ENCODE data around the gene NLN. TPM values are rescaled to one million over a fixed set of nuclear protein-coding genes. Genes with fewer than 3 reads are reported as not detected.
"Not testable (repeated sequence)": the region's sequence is repeated elsewhere in the genome, so short reads cannot be mapped to it uniquely, and the experiment has no call there.

NLN gene
- total RNA-seq, 4 donors from 2014 or later, result 8.7 to 11.9 (median 9.1) TPM

DNA sequence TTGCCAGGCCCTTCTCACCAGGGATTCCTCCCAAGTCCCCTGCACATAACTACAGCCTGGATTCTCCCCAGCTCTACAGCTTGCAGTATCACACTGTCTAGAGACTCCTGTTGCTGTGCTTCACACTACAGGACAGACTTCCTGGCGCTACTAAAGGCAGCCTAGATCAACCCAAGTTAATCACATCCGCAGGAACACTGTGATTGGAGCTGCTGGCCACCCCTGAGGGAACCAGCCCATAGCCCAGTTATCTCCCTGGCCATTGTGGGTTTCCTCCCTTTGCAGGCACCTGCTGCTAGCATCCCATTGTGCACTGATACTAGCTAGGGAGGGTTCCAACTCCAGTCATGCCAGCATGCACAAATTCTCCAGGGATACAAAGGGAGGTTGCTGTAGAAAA, 53.5 kb downstream of the NLN start:
- H3K4me1 ChIP-seq, result no peaks in the 10 kb centered on the region
- H3K27me3 ChIP-seq, result no peaks in the 10 kb centered on the region
- WGBS, result 93% methylated on average over 2 of the region's 2 CpGs
- peaks cover 0 to 16% (median 5%) of the 10 kb centered on the region in 4 donors for H3K36me3 ChIP-seq
- H3K27ac ChIP-seq (replicated peaks in 1 of 4), result no peak overlapping the region
- no peaks in the 10 kb centered on the region for H3K9me3 ChIP-seq
- H3K4me3 ChIP-seq, result no peak overlapping the region
- no peak for DNase-seq (ENCODE audit: extremely low spot score)
- TF ChIP-seq, protein P1, sequence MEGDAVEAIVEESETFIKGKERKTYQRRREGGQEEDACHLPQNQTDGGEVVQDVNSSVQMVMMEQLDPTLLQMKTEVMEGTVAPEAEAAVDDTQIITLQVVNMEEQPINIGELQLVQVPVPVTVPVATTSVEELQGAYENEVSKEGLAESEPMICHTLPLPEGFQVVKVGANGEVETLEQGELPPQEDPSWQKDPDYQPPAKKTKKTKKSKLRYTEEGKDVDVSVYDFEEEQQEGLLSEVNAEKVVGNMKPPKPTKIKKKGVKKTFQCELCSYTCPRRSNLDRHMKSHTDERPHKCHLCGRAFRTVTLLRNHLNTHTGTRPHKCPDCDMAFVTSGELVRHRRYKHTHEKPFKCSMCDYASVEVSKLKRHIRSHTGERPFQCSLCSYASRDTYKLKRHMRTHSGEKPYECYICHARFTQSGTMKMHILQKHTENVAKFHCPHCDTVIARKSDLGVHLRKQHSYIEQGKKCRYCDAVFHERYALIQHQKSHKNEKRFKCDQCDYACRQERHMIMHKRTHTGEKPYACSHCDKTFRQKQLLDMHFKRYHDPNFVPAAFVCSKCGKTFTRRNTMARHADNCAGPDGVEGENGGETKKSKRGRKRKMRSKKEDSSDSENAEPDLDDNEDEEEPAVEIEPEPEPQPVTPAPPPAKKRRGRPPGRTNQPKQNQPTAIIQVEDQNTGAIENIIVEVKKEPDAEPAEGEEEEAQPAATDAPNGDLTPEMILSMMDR (IDR thresholded peaks at IDR 0.05), result no peak
- TF ChIP-seq POLR2AphosphoS5 (IDR thresholded peaks at IDR 0.05) (no peak), EP300 (IDR thresholded peaks at IDR 0.05) (no peak), POLR2A (IDR thresholded peaks at IDR 0.05; ENCODE audit: low read depth) (no peak)
- intact Hi-C loops (cut with DNase I), result no loop called here

GRCh38 chr5:65776441-65777141, 54.6 kb downstream of the NLN start:
- no peak for DNase-seq (ENCODE audit: extremely low spot score)
- H3K4me1 ChIP-seq, result no peaks in the 10 kb centered on the region
- TF ChIP-seq, protein P1 (IDR thresholded peaks at IDR 0.05), result no peak
- TF ChIP-seq POLR2A (IDR thresholded peaks at IDR 0.05; ENCODE audit: low read depth) (no peak), POLR2AphosphoS5 (IDR thresholded peaks at IDR 0.05) (no peak), EP300 (IDR thresholded peaks at IDR 0.05) (no peak)
- intact Hi-C loops (cut with DNase I), result no loop called here
- no peak overlapping the region for H3K4me3 ChIP-seq
- WGBS, result 85% methylated on average over 3 of the region's 3 CpGs
- peaks cover 0 to 27% (median 10%) of the 10 kb centered on the region in 4 donors for H3K36me3 ChIP-seq
- H3K9me3 ChIP-seq, result no peaks in the 10 kb centered on the region
- no peak overlapping the region for H3K27ac ChIP-seq (replicated peaks in 1 of 4)
- H3K27me3 ChIP-seq, result no peaks in the 10 kb centered on the region

- no peaks in the 10 kb centered on the region for H3K9me3 ChIP-seq
- no peak overlapping the region for H3K27ac ChIP-seq (replicated peaks in 1 of 4)
- TF ChIP-seq POLR2AphosphoS5 (IDR thresholded peaks at IDR 0.05) (no peak), POLR2A (IDR thresholded peaks at IDR 0.05; ENCODE audit: low read depth) (no peak), EP300 (IDR thresholded peaks at IDR 0.05) (no peak)
- TF ChIP-seq, protein P1 (IDR thresholded peaks at IDR 0.05), result no peak
- H3K4me1 ChIP-seq, result no peaks in the 10 kb centered on the region
- H3K4me3 ChIP-seq, result no peak overlapping the region
- no peaks in the 10 kb centered on the region for H3K27me3 ChIP-seq
- DNase-seq (ENCODE audit: extremely low spot score), result no peak
- intact Hi-C loops (cut with DNase I), result no loop called here
- 65% methylated on average over 1 of the region's 1 CpG for WGBS
- peaks cover 0 to 38% (median 10%) of the 10 kb centered on the region in 4 donors for H3K36me3 ChIP-seq
These were observed 56.1 kb downstream of the NLN start for GRCh38 chr5:65778126-65778525.

DNA sequence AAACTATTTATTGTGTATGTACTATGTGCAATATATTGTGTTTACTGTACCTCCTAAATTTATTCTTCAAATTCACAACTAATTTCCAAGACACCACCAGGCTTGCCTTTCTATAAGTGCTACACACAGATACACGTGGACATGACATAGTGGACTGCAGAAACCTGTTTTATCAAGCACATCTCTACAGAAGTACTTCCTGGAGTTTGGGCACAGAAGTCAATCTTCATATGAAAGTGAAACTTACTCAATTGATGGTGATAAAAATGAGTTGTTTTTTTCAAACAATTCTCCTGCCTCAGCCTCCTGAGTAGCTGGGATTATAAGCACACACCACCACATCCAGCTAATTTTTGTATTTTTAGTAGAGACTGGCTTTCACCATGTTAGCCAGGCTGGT, 57.6 kb downstream of the NLN start:
- intact Hi-C loops (cut with DNase I), result no loop called here
- Histone ChIP-seq H3K27ac (replicated peaks in 1 of 4) (no peak overlapping the region), H3K4me3 (no peak overlapping the region), H3K4me1 (no peaks in the 10 kb centered on the region), H3K9me3 (no peaks in the 10 kb centered on the region), H3K27me3 (no peaks in the 10 kb centered on the region), H3K36me3 (peaks cover 0 to 42% (median 10%) of the 10 kb centered on the region in 4 donors)
- 83% methylated on average over 1 of the region's 1 CpG for WGBS
- TF ChIP-seq, protein P1 (IDR thresholded peaks at IDR 0.05), result no peak
- no peak for TF ChIP-seq EP300 (IDR thresholded peaks at IDR 0.05)
- no peak for DNase-seq (ENCODE audit: extremely low spot score)

- H3K4me1 ChIP-seq; DNase-seq (ENCODE audit: extremely low spot score); H3K27ac ChIP-seq (replicated peaks in 1 of 4); H3K27me3 ChIP-seq; intact Hi-C loops (cut with DNase I); H3K9me3 ChIP-seq; H3K4me3 ChIP-seq: not testable (repeated sequence)
- 100% methylated on average over 2 of the region's 2 CpGs for WGBS
- H3K36me3 ChIP-seq, result peaks cover 0 to 48% (median 16%) of the 10 kb centered on the region in 4 donors
These were observed 66.3 kb downstream of the NLN start for GRCh38 chr5:65788296-65788695.
